ENCODE measurements around the gene GTF3C2. TPM values are rescaled to one million over a fixed set of nuclear protein-coding genes. Genes with fewer than 3 reads are reported as not detected.
A peak's percentile ranks its signal among the peaks of the same experiment; 100 is the strongest.

The GTF3C2 gene
- total and polyA plus RNA-seq, 2 of the 13 experiments (the other 11 are each of a cell fraction or from before 2014, with no cell fraction given): 77.5 to 130 TPM

- no peak for TF ChIP-seq POGK (CRISPR knock-in tag; conservative IDR thresholded peaks at IDR 0.05)
- peak; percentile 94 for TF ChIP-seq ZBTB38 (CRISPR knock-in tag; IDR thresholded peaks at IDR 0.05)
- no peak for TF ChIP-seq ZBTB34 (CRISPR knock-in tag; IDR thresholded peaks at IDR 0.05)
- peak; percentile 13; the same call in 1 of the 2 replicates for TF ChIP-seq ZNF280B (CRISPR knock-in tag; IDR thresholded peaks at IDR 0.05; ENCODE audit: borderline replicate concordance)
- TF ChIP-seq TAF15 (IDR thresholded peaks at IDR 0.05; ENCODE audit: low read depth, low read length, poor library complexity, severe bottlenecking): peak; percentile 29
- TF ChIP-seq, protein P1, sequence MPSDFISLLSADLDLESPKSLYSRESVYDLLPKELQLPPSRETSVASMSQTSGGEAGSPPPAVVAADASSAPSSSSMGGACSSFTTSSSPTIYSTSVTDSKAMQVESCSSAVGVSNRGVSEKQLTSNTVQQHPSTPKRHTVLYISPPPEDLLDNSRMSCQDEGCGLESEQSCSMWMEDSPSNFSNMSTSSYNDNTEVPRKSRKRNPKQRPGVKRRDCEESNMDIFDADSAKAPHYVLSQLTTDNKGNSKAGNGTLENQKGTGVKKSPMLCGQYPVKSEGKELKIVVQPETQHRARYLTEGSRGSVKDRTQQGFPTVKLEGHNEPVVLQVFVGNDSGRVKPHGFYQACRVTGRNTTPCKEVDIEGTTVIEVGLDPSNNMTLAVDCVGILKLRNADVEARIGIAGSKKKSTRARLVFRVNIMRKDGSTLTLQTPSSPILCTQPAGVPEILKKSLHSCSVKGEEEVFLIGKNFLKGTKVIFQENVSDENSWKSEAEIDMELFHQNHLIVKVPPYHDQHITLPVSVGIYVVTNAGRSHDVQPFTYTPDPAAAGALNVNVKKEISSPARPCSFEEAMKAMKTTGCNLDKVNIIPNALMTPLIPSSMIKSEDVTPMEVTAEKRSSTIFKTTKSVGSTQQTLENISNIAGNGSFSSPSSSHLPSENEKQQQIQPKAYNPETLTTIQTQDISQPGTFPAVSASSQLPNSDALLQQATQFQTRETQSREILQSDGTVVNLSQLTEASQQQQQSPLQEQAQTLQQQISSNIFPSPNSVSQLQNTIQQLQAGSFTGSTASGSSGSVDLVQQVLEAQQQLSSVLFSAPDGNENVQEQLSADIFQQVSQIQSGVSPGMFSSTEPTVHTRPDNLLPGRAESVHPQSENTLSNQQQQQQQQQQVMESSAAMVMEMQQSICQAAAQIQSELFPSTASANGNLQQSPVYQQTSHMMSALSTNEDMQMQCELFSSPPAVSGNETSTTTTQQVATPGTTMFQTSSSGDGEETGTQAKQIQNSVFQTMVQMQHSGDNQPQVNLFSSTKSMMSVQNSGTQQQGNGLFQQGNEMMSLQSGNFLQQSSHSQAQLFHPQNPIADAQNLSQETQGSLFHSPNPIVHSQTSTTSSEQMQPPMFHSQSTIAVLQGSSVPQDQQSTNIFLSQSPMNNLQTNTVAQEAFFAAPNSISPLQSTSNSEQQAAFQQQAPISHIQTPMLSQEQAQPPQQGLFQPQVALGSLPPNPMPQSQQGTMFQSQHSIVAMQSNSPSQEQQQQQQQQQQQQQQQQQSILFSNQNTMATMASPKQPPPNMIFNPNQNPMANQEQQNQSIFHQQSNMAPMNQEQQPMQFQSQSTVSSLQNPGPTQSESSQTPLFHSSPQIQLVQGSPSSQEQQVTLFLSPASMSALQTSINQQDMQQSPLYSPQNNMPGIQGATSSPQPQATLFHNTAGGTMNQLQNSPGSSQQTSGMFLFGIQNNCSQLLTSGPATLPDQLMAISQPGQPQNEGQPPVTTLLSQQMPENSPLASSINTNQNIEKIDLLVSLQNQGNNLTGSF (CRISPR knock-in tag; IDR thresholded peaks at IDR 0.05): 0 out of 2 replicates have a peak, but pooled peaks have one; percentile 31
- no peak for TF ChIP-seq SNAI1 (CRISPR knock-in tag; IDR thresholded peaks at IDR 0.05; ENCODE audit: borderline replicate concordance)
- TF ChIP-seq, protein P2, sequence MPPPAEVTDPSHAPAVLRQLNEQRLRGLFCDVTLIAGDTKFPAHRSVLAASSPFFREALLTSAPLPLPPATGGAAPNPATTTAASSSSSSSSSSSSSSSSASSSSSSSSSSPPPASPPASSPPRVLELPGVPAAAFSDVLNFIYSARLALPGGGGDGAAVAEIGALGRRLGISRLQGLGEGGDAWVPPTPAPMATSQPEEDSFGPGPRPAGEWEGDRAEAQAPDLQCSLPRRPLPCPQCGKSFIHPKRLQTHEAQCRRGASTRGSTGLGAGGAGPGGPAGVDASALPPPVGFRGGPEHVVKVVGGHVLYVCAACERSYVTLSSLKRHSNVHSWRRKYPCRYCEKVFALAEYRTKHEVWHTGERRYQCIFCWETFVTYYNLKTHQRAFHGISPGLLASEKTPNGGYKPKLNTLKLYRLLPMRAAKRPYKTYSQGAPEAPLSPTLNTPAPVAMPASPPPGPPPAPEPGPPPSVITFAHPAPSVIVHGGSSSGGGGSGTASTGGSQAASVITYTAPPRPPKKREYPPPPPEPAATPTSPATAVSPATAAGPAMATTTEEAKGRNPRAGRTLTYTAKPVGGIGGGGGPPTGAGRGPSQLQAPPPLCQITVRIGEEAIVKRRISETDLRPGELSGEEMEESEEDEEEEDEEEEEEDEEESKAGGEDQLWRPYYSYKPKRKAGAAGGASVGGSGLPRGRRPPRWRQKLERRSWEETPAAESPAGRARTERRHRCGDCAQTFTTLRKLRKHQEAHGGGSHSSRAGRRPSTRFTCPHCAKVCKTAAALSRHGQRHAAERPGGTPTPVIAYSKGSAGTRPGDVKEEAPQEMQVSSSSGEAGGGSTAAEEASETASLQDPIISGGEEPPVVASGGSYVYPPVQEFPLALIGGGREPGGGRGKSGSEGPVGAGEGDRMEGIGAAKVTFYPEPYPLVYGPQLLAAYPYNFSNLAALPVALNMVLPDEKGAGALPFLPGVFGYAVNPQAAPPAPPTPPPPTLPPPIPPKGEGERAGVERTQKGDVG (CRISPR knock-in tag; IDR thresholded peaks at IDR 0.05; ENCODE audit: borderline replicate concordance): no peak
- TF ChIP-seq KLF11 (CRISPR knock-in tag; IDR thresholded peaks at IDR 0.05): no peak
- peak; percentile 48; the same call in 1 of the 2 replicates for TF ChIP-seq RAD21 (CRISPR knock-in tag; IDR thresholded peaks at IDR 0.05)
- TF ChIP-seq ZNF788 (CRISPR knock-in tag; IDR thresholded peaks at IDR 0.05; ENCODE audit: borderline replicate concordance): no peak
- peak; percentile 99 for TF ChIP-seq AGO2 (optimal IDR thresholded peaks at IDR 0.05; ENCODE audit: low read depth, low read length)
- TF ChIP-seq ZNF225 (CRISPR knock-in tag; IDR thresholded peaks at IDR 0.05): no peak
- no peak for TF ChIP-seq ZNF33A (CRISPR knock-in tag; IDR thresholded peaks at IDR 0.05; ENCODE audit: borderline replicate concordance)
Measured at GRCh38 chr2:27378096-27378808, 21.7 kb upstream of the GTF3C2 start (continued).
